IPS DF 6.9 (cell line): Measurements from ENCODE around the gene C16orf82.

ENCODE experiments used
- DNase-seq: peaks from one replicate; pipeline ENCODE4 v3.0.0-alpha.2; 2013; ENCODE audit warnings: low read depth, low spot score
- H3K27ac ChIP-seq: one replicate; pipeline ENCODE4 v1.5.1; 2013; ENCODE audit warnings: low read length, control low read depth
- H3K27me3 ChIP-seq: 2 replicates; pipeline ENCODE4 v1.6.1; 2013; ENCODE audit warnings: mild to moderate bottlenecking, low read length; ENCODE audit not compliant: control insufficient read depth, insufficient read depth
- H3K36me3 ChIP-seq: 2 replicates; pipeline ENCODE4 v1.6.1; 2013; ENCODE audit warnings: low read length; ENCODE audit not compliant: control insufficient read depth, insufficient read depth
- H3K4me1 ChIP-seq: 2 replicates; pipeline ENCODE4 v1.6.1; 2013; ENCODE audit warnings: low read length; ENCODE audit not compliant: control insufficient read depth, insufficient read depth
- H3K4me3 ChIP-seq: 2 replicates; pipeline ENCODE4 v1.5.1; 2013; ENCODE audit warnings: mild to moderate bottlenecking, low read length
- H3K9me3 ChIP-seq: 2 replicates; pipeline ENCODE4 v1.6.1; 2013; ENCODE audit warnings: low read length, inconsistent platforms; ENCODE audit not compliant: control insufficient read depth, insufficient read depth
- WGBS: extraction: QIAGEN DNeasy Blood & Tissue Kit; methylation state at CpG from one replicate; pipeline ENCODE4 v1.1.7; 2013; ENCODE audit warnings: mixed read lengths, missing lambda C conversion rate; ENCODE audit not compliant: insufficient read length, insufficient coverage; 5-methylcytosine and 5-hydroxymethylcytosine counted together

C16orf82 gene

GRCh38 chr16:27048316-27048715 is 18.4 kb upstream of the C16orf82 start:
- H3K36me3 ChIP-seq: no peaks in the 10 kb centered on the region
- no peak overlapping the region for H3K27ac ChIP-seq
- H3K27me3 ChIP-seq: no peaks in the 10 kb centered on the region
- no peak for DNase-seq
- H3K4me3 ChIP-seq: no peak overlapping the region
- H3K9me3 ChIP-seq: no peaks in the 10 kb centered on the region
- no peaks in the 10 kb centered on the region for H3K4me1 ChIP-seq
- 100% methylated on average over 1 of the region's 7 CpGs for WGBS

GRCh38 chr16:27049117-27049516 is 17.6 kb upstream of the C16orf82 start:
- Histone ChIP-seq H3K4me3 (no peak overlapping the region), H3K27me3 (no peaks in the 10 kb centered on the region), H3K27ac (no peak overlapping the region), H3K9me3 (no peaks in the 10 kb centered on the region), H3K4me1 (no peaks in the 10 kb centered on the region), H3K36me3 (no peaks in the 10 kb centered on the region)
- DNase-seq: no peak
- no CpG with 5 or more reads among the region's 5 CpGs for WGBS

GRCh38 chr16:27052007-27052406 is 14.7 kb upstream of the C16orf82 start:
- no CpG with 5 or more reads among the region's 16 CpGs for WGBS
- no peak for DNase-seq

GRCh38 chr16:27053996-27054395 is 12.7 kb upstream of the C16orf82 start:
- Histone ChIP-seq H3K27me3 (no peaks in the 10 kb centered on the region), H3K4me3 (no peak overlapping the region), H3K4me1 (no peaks in the 10 kb centered on the region), H3K27ac (no peak overlapping the region), H3K36me3 (no peaks in the 10 kb centered on the region), H3K9me3 (no peaks in the 10 kb centered on the region)
- WGBS: no CpG with 5 or more reads among the region's 3 CpGs
- DNase-seq: no peak

More at GRCh38 chr16:27052007-27052406, 14.7 kb upstream of the C16orf82 start:
- no peaks in the 10 kb centered on the region for H3K36me3 ChIP-seq
- H3K4me3 ChIP-seq: no peak overlapping the region
- H3K4me1 ChIP-seq: no peaks in the 10 kb centered on the region
- H3K27ac ChIP-seq: no peak overlapping the region
- no peaks in the 10 kb centered on the region for H3K9me3 ChIP-seq
- H3K27me3 ChIP-seq: no peaks in the 10 kb centered on the region

GRCh38 chr16:27058299-27058698 is 8.4 kb upstream of the C16orf82 start:
- H3K27ac ChIP-seq: no peak overlapping the region
- H3K36me3 ChIP-seq: no peaks in the 10 kb centered on the region
- DNase-seq: no peak
- H3K27me3 ChIP-seq: no peaks in the 10 kb centered on the region
- no peaks in the 10 kb centered on the region for H3K9me3 ChIP-seq
- H3K4me3 ChIP-seq: no peak overlapping the region
- no peaks in the 10 kb centered on the region for H3K4me1 ChIP-seq
- no CpG with 5 or more reads among the region's 3 CpGs for WGBS

GRCh38 chr16:27070776-27071175 is 4.0 kb downstream of the C16orf82 start:
- Histone ChIP-seq H3K27ac (no peak overlapping the region), H3K4me1 (peaks cover 3% of the 10 kb centered on the region; the same call in 1 of the 2 replicates), H3K27me3 (no peaks in the 10 kb centered on the region), H3K36me3 (no peaks in the 10 kb centered on the region), H3K4me3 (no peak overlapping the region), H3K9me3 (no peaks in the 10 kb centered on the region)
- DNase-seq: no peak
- WGBS: no CpG with 5 or more reads among the region's 6 CpGs

- Histone ChIP-seq H3K27me3 (no peaks in the 10 kb centered on the region), H3K27ac (no peak overlapping the region), H3K4me1 (no peaks in the 10 kb centered on the region), H3K36me3 (no peaks in the 10 kb centered on the region), H3K4me3 (no peak overlapping the region), H3K9me3 (no peaks in the 10 kb centered on the region)
- no peak for DNase-seq
- WGBS: no CpG with 5 or more reads among the region's 11 CpGs
Measured at GRCh38 chr16:27073733-27074132, 7.0 kb downstream of the C16orf82 start.

- WGBS: no CpG with 5 or more reads among the region's 4 CpGs
- Histone ChIP-seq H3K27ac (no peak overlapping the region), H3K4me3 (no peak overlapping the region), H3K27me3 (no peaks in the 10 kb centered on the region), H3K4me1 (peaks cover 4% of the 10 kb centered on the region; the same call in 1 of the 2 replicates), H3K9me3 (no peaks in the 10 kb centered on the region), H3K36me3 (no peaks in the 10 kb centered on the region)
- DNase-seq: peak; percentile 50
Measured at GRCh38 chr16:27080895-27081294, 14.2 kb downstream of the C16orf82 start.

- peaks cover 4% of the 10 kb centered on the region; the same call in 1 of the 2 replicates for H3K4me1 ChIP-seq
- H3K27ac ChIP-seq: no peak overlapping the region
- WGBS: no CpG with 5 or more reads among the region's 11 CpGs
- H3K36me3 ChIP-seq: no peaks in the 10 kb centered on the region
- no peak for DNase-seq
- H3K27me3 ChIP-seq: no peaks in the 10 kb centered on the region
- no peak overlapping the region for H3K4me3 ChIP-seq
- no peaks in the 10 kb centered on the region for H3K9me3 ChIP-seq
Measured at GRCh38 chr16:27083861-27084261, 17.1 kb downstream of the C16orf82 start.

- Histone ChIP-seq H3K4me3 (no peak overlapping the region), H3K36me3 (no peaks in the 10 kb centered on the region), H3K9me3 (no peaks in the 10 kb centered on the region), H3K27me3 (no peaks in the 10 kb centered on the region), H3K4me1 (peaks cover 4% of the 10 kb centered on the region; the same call in 1 of the 2 replicates), H3K27ac (no peak overlapping the region)
- no peak for DNase-seq
- WGBS: no CpG with 5 or more reads among the region's 9 CpGs
Measured at GRCh38 chr16:27084307-27085028, 17.7 kb downstream of the C16orf82 start.

GRCh38 chr16:27085182-27085581 is 18.5 kb downstream of the C16orf82 start:
- no peak overlapping the region for H3K4me3 ChIP-seq
- no peak for DNase-seq
- WGBS: no CpG with 5 or more reads among the region's 6 CpGs
- no peak overlapping the region for H3K27ac ChIP-seq
- H3K9me3 ChIP-seq: no peaks in the 10 kb centered on the region
- no peaks in the 10 kb centered on the region for H3K36me3 ChIP-seq
- H3K27me3 ChIP-seq: no peaks in the 10 kb centered on the region
- H3K4me1 ChIP-seq: peaks cover 4% of the 10 kb centered on the region; the same call in 1 of the 2 replicates
